ENCODE measurements around the gene CYBB. TPM values are rescaled to one million over a fixed set of nuclear protein-coding genes. Genes with fewer than 3 reads are reported as not detected.

Gene CYBB
- total RNA-seq, 1 donor from 2014 or later = 6.8 TPM

- DNase-seq (ENCODE audit: low spot score) (no peak), ATAC-seq (no peak)
These were observed 55.1 kb downstream of the CYBB start for GRCh38 chrX:37834937-37835336.

GRCh38 chrX:37840931-37841330, 61.1 kb downstream of the CYBB start:
- ATAC-seq (no peak), DNase-seq (ENCODE audit: low spot score) (no peak)

GRCh38 chrX:37844622-37845021, 64.8 kb downstream of the CYBB start:
- no peak for ATAC-seq
- DNase-seq (ENCODE audit: low spot score) = no peak

GRCh38 chrX:37846141-37846540, 66.3 kb downstream of the CYBB start:
- ATAC-seq (no peak), DNase-seq (ENCODE audit: low spot score) (no peak)

- no peak for ATAC-seq
- no peak for DNase-seq (ENCODE audit: low spot score)
These were observed 66.7 kb downstream of the CYBB start for GRCh38 chrX:37846558-37846933.

- ATAC-seq = peak; percentile 99
- DNase-seq (ENCODE audit: low spot score) = peak; percentile 85
These were observed 67.3 kb downstream of the CYBB start, which contains the start of gene DYNLT3 for GRCh38 chrX:37846934-37847732. TSS of gene DYNLT3 (minus strand) at chrX:37847571. CDS start at chrX:37847510, 61 bp downstream.

- ATAC-seq = peak; percentile 3
- no peak for DNase-seq (ENCODE audit: low spot score)
These were observed 67.9 kb downstream of the CYBB start for GRCh38 chrX:37847733-37848197.

- ATAC-seq (no peak), DNase-seq (ENCODE audit: low spot score) (no peak)
These were observed 74.3 kb downstream of the CYBB start for GRCh38 chrX:37854148-37854547.

GRCh38 chrX:37854748-37855147, 74.9 kb downstream of the CYBB start:
- ATAC-seq (no peak), DNase-seq (ENCODE audit: low spot score) (no peak)

GRCh38 chrX:37860721-37861120, 80.9 kb downstream of the CYBB start:
- DNase-seq (ENCODE audit: low spot score) (no peak), ATAC-seq (no peak)

- no peak for DNase-seq (ENCODE audit: low spot score)
- no peak for ATAC-seq
These were observed 83.0 kb downstream of the CYBB start for GRCh38 chrX:37862851-37863250.

Other genes starting within 250 kb of the CYBB start
- gene LANCL3, start 208.4 kb upstream of the CYBB start, total RNA-seq = 0.05 TPM
- 1.5 TPM for gene XK, start 94.3 kb upstream of the CYBB start, total RNA-seq
- 13.2 TPM for gene DYNLT3, start 67.5 kb downstream of the CYBB start, total RNA-seq
- gene SYTL5, start 226.5 kb downstream of the CYBB start, total RNA-seq = 2.4 TPM

Measured in left lobe of liver (tissue), 2 donors.